ENCODE measurements around the gene RRAS2.
A peak's percentile ranks its signal among the peaks of the same experiment; 100 is the strongest.

The RRAS2 gene

GRCh38 chr11:14251754-14252153, 107.2 kb downstream of the RRAS2 start:
- no peak for TF ChIP-seq GLIS2 (tag by site-specific recombination; IDR thresholded peaks at IDR 0.05)
- TF ChIP-seq ATF2 (tag by site-specific recombination; IDR thresholded peaks at IDR 0.05; ENCODE audit: low read depth), result peak; percentile 56; the same call in 1 of the 2 replicates
- no peak overlapping the region for H3K27ac ChIP-seq (ENCODE audit: extremely low read depth, low read depth, low read length)
- CTCF ChIA-PET, result interaction anchor here (1.1 to 3.4 kb wide), 5 partner anchors 57 to 479 kb away, joined by 3 to 29 read pairs (median 4); no protein-coding TSS in a partner anchor
- no peaks in the 10 kb centered on the region for H3K4me1 ChIP-seq (ENCODE audit: control insufficient read depth, insufficient read depth, low read length)
- H3K4me3 ChIP-seq (ENCODE audit: low read depth, low read length), result no peak overlapping the region
- H3K9me3 ChIP-seq (ENCODE audit: control insufficient read depth, insufficient read depth, low read depth, low read length), result no peaks in the 10 kb centered on the region
- H3K36me3 ChIP-seq (ENCODE audit: control insufficient read depth in 2 of 2, insufficient read depth in 1 of 2, low read length in 2 of 2), result no peaks in the 10 kb centered on the region
- POLR2A ChIA-PET, result no interaction called here

GRCh38 chr11:14249121-14249963, 109.6 kb downstream of the RRAS2 start:
- TF ChIP-seq CTCF (tag by site-specific recombination; IDR thresholded peaks at IDR 0.05) (peak; percentile 44; the same call in 1 of the 2 replicates), TRIM28 (IDR thresholded peaks at IDR 0.05; ENCODE audit: borderline replicate concordance, low read length) (peak; percentile 41; the same call in 1 of the 2 replicates), ZNF654 (tag by site-specific recombination; IDR thresholded peaks at IDR 0.05; ENCODE audit: low read depth) (peak; percentile 95), ZNF692 (tag by site-specific recombination; IDR thresholded peaks at IDR 0.05) (no peak), MZF1 (tag by site-specific recombination; IDR thresholded peaks at IDR 0.05; ENCODE audit: borderline replicate concordance) (no peak)
- Histone ChIP-seq H3K4me1 (ENCODE audit: control insufficient read depth, insufficient read depth, low read length) (no peaks in the 10 kb centered on the region), H3K36me3 (ENCODE audit: control insufficient read depth in 2 of 2, insufficient read depth in 1 of 2, low read length in 2 of 2) (no peaks in the 10 kb centered on the region), H3K27ac (ENCODE audit: extremely low read depth, low read depth, low read length) (no peak overlapping the region), H3K4me3 (ENCODE audit: low read depth, low read length) (no peak overlapping the region), H3K9me3 (ENCODE audit: control insufficient read depth, insufficient read depth, low read depth, low read length) (no peaks in the 10 kb centered on the region)
- ChIA-PET POLR2A (no interaction called here), CTCF (interaction anchor here (0.6 to 3.4 kb wide), 18 partner anchors 10 to 1111 kb away, joined by 3 to 29 read pairs (median 4); no protein-coding TSS in a partner anchor)

- Histone ChIP-seq H3K9me3 (ENCODE audit: control insufficient read depth, insufficient read depth, low read depth, low read length) (no peaks in the 10 kb centered on the region), H3K4me1 (ENCODE audit: control insufficient read depth, insufficient read depth, low read length) (no peaks in the 10 kb centered on the region), H3K4me3 (ENCODE audit: low read depth, low read length) (no peak overlapping the region), H3K36me3 (ENCODE audit: control insufficient read depth in 2 of 2, insufficient read depth in 1 of 2, low read length in 2 of 2) (no peaks in the 10 kb centered on the region), H3K27ac (ENCODE audit: extremely low read depth, low read depth, low read length) (no peak overlapping the region)
- POLR2A ChIA-PET, result no interaction called here
- CTCF ChIA-PET, result interaction anchor here (0.7 to 3.4 kb wide), 7 partner anchors 22 to 1110 kb away, joined by 3 to 14 read pairs (median 5); no protein-coding TSS in a partner anchor
- TF ChIP-seq ZBTB8A (tag by site-specific recombination; IDR thresholded peaks at IDR 0.05) (no peak), ZNF211 (tag by site-specific recombination; IDR thresholded peaks at IDR 0.05; ENCODE audit: low read depth) (no peak), ZNF148 (tag by site-specific recombination; IDR thresholded peaks at IDR 0.05; ENCODE audit: borderline replicate concordance) (no peak), KLF7 (tag by site-specific recombination; IDR thresholded peaks at IDR 0.05; ENCODE audit: borderline replicate concordance) (no peak), ZSCAN5A (tag by site-specific recombination; IDR thresholded peaks at IDR 0.05) (no peak), ZNF768 (tag by site-specific recombination; IDR thresholded peaks at IDR 0.05) (no peak), ZNF660 (tag by site-specific recombination; IDR thresholded peaks at IDR 0.05) (no peak), RBAK (tag by site-specific recombination; IDR thresholded peaks at IDR 0.05) (no peak), ZNF626 (tag by site-specific recombination; IDR thresholded peaks at IDR 0.05) (no peak), ZNF341 (tag by site-specific recombination; IDR thresholded peaks at IDR 0.05; ENCODE audit: low read depth) (no peak), ZNF777 (tag by site-specific recombination; IDR thresholded peaks at IDR 0.05; ENCODE audit: borderline replicate concordance) (no peak), ZNF645 (tag by site-specific recombination; IDR thresholded peaks at IDR 0.05) (no peak)
These were observed 110.4 kb downstream of the RRAS2 start for GRCh38 chr11:14248580-14248981.
